GM21447 (cell line): ENCODE results near the gene ERN1.
A peak's percentile ranks its signal among the peaks of the same experiment; 100 is the strongest.

Experiments
- ATAC-seq: cut with Tn5 transposase; IDR thresholded peaks from one replicate; pipeline ENCODE4 v1.9.1; 2021; ENCODE audit not compliant: unreplicated experiment

The ERN1 gene

GRCh38 chr17:64138441-64138840, 8.5 kb upstream of the ERN1 start:
- ATAC-seq: no peak

- no peak for ATAC-seq
Measured at GRCh38 chr17:64135000-64135399, 5.1 kb upstream of the ERN1 start.

GRCh38 chr17:64134216-64134970, 4.4 kb upstream of the ERN1 start:
- ATAC-seq: no peak

GRCh38 chr17:64133546-64134215, 3.7 kb upstream of the ERN1 start:
- ATAC-seq: no peak

GRCh38 chr17:64131606-64132270, 1.8 kb upstream of the ERN1 start:
- no peak for ATAC-seq

- peak; percentile 27 for ATAC-seq
Measured at GRCh38 chr17:64130559-64131001, 636 bp upstream of the ERN1 start.

- ATAC-seq: peak; percentile 2
Measured at GRCh38 chr17:64129515-64129764, 504 bp downstream of the ERN1 start.

GRCh38 chr17:64128787-64129514, 993 bp downstream of the ERN1 start:
- no peak for ATAC-seq

- ATAC-seq: no peak
Measured at GRCh38 chr17:64126918-64127317, 3.0 kb downstream of the ERN1 start.

- ATAC-seq: no peak
Measured at GRCh38 chr17:64125937-64126336, 4.0 kb downstream of the ERN1 start.

- ATAC-seq: no peak
Measured at GRCh38 chr17:64124609-64125008, 5.3 kb downstream of the ERN1 start.

GRCh38 chr17:64123114-64123513, 6.8 kb downstream of the ERN1 start:
- ATAC-seq: no peak

GRCh38 chr17:64120972-64121786, 8.8 kb downstream of the ERN1 start:
- peak; percentile 89 for ATAC-seq

GRCh38 chr17:64120159-64120810, 9.7 kb downstream of the ERN1 start:
- ATAC-seq: no peak

- ATAC-seq: no peak
Measured at GRCh38 chr17:64117981-64118979, 11.7 kb downstream of the ERN1 start.

- no peak for ATAC-seq
Measured at GRCh38 chr17:64115822-64116534, 14.0 kb downstream of the ERN1 start.

GRCh38 chr17:64115043-64115698, 14.8 kb downstream of the ERN1 start:
- ATAC-seq: no peak

GRCh38 chr17:64113006-64113405, 16.9 kb downstream of the ERN1 start:
- ATAC-seq: no peak
